Measurements from ENCODE around the gene TMEM183A. TPM values are rescaled to one million over a fixed set of nuclear protein-coding genes. Genes with fewer than 3 reads are reported as not detected.

Gene TMEM183A
- total RNA-seq, 1 experiment from 2014 or later, result 64.7 TPM

GRCh38 chr1:203059485-203059884 lies 52.3 kb downstream of the TMEM183A start (continued):
- no peak for TF ChIP-seq CTCF (IDR thresholded peaks at IDR 0.05 in 2 of 3, conservative IDR thresholded peaks at IDR 0.05 in 1 of 3; ENCODE audit: borderline replicate concordance in 1 of 3, insufficient read depth in 1 of 3, low read depth in 2 of 3, low read length in 2 of 3)
- no peak for TF ChIP-seq YY1 (IDR thresholded peaks at IDR 0.05; ENCODE audit: extremely low read depth, insufficient replicate concordance, low read depth, low read length)
- no peak for TF ChIP-seq ZFX (IDR thresholded peaks at IDR 0.05)

- H3K4me3 ChIP-seq (replicated peaks in 1 of 2; ENCODE audit: low read depth in 1 of 2, low read length in 2 of 2), result no peak overlapping the region
- intact Hi-C loops (cut with micrococcal nuclease), result no loop called here
These were observed 52.9 kb downstream of the TMEM183A start for GRCh38 chr1:203060115-203060514.

More at GRCh38 chr1:203060115-203060514, 52.9 kb downstream of the TMEM183A start:
- Histone ChIP-seq H3K9me3 (ENCODE audit: control insufficient read depth in 1 of 2, insufficient read depth in 1 of 2, low read depth in 1 of 2, low read length in 2 of 2) (no peaks in the 10 kb centered on the region), H3K27ac (ENCODE audit: low read depth, low read length) (no peak overlapping the region), H3K27me3 (ENCODE audit: insufficient read depth, low read length) (no peaks in the 10 kb centered on the region), H3K4me2 (ENCODE audit: low read length) (no peak overlapping the region), H3K4me1 (ENCODE audit: control insufficient read depth in 1 of 2, insufficient read depth in 2 of 2, low read length in 2 of 2) (no peaks in the 10 kb centered on the region), H3K9me2 (ENCODE audit: insufficient read depth) (no peaks in the 10 kb centered on the region), H2AFZ (ENCODE audit: low read depth, low read length, poor library complexity, severe bottlenecking) (no peak overlapping the region), H3K9ac (ENCODE audit: low read length) (no peak overlapping the region), H3K79me2 (ENCODE audit: insufficient read depth, low read length) (no peaks in the 10 kb centered on the region), H4K20me1 (ENCODE audit: insufficient read depth) (no peaks in the 10 kb centered on the region), H3K36me3 (ENCODE audit: control insufficient read depth in 1 of 2, insufficient read depth in 2 of 2, low read length in 2 of 2) (peaks cover 0 to 5% of the 10 kb centered on the region in 2 experiments; a peak in 2 of 4 replicates)
- DNase-seq (ENCODE audit: low read depth, low spot score) (no peak), ATAC-seq (no peak)
- POLR2A ChIA-PET, result no interaction called here
- BruUV-seq (replicated peaks), result no TSS peak
- RAD21 ChIA-PET (ENCODE audit: low non-redundant PET in 1 of 2, low total read pairs in 2 of 2, uncharacterized antibody in 2 of 2, unreplicated experiment in 2 of 2), result no interaction called here
- TF ChIP-seq YY1 (IDR thresholded peaks at IDR 0.05; ENCODE audit: extremely low read depth, insufficient replicate concordance, low read depth, low read length) (no peak), MAX (IDR thresholded peaks at IDR 0.05) (no peak)
- CTCF ChIA-PET, result no interaction called here
